Adrenal gland (tissue), 12 donors: ENCODE results near the gene XYLT2. TPM values are rescaled to one million over a fixed set of nuclear protein-coding genes. Genes with fewer than 3 reads are reported as not detected.
"Not testable (repeated sequence)": the region's sequence is repeated elsewhere in the genome, so short reads cannot be mapped to it uniquely, and the experiment has no call there.

ENCODE experiments used
- DNase-seq, 7 donors: peaks; one replicate each; pipeline ENCODE4 v3.0.0-alpha.2; 2019 to 2020
- H3K27ac ChIP-seq, 5 donors: fragments of 200-600 bp; sonication (generic) in 4 of 5; 1 replicate in 3 of 5; 2 replicates in 2 of 5; pipeline versions ENCODE4 v1.5.1 to v1.8.0; 2016 to 2020; ENCODE audit warnings: mild to moderate bottlenecking in 1 of 5
- H3K27me3 ChIP-seq: fragments of 200-600 bp; 2 replicates; pipeline ENCODE4 v1.8.0; 2021
- H3K36me3 ChIP-seq, 2 donors: fragments of 200-600 bp; replicated peaks in 1 of 2; 1 replicate in 1 of 2; 2 replicates in 1 of 2; pipeline versions ENCODE4 v1.5.1 to v1.8.0; 2018 to 2022
- H3K4me1 ChIP-seq, 2 donors: fragments of 200-600 bp; replicated peaks in 1 of 2; 1 replicate in 1 of 2; 2 replicates in 1 of 2; pipeline versions ENCODE4 v1.5.1 to v1.8.0; 2018 to 2021
- H3K4me3 ChIP-seq, 4 donors: fragments of 200-600 bp; sonication (generic) in 3 of 4; one replicate each; pipeline ENCODE4 v1.5.1; 2016 to 2018
- H3K9me3 ChIP-seq, 3 donors: fragments of 200-600 bp; sonication (generic) in 1 of 3; replicated peaks in 1 of 3; 1 replicate in 2 of 3; 2 replicates in 1 of 3; pipeline versions ENCODE4 v1.5.1 to v1.8.0; 2016 to 2021
- CTCF ChIP-seq, 6 experiments: fragments of 450-650 bp in 4 of 6; fragments of 200-600 bp in 2 of 6; sonication (generic) in 1 of 6; IDR thresholded peaks; 1 replicate in 5 of 6; 2 replicates in 1 of 6; pipeline versions ENCODE4 v1.5.1 to v1.8.0; 2016 to 2021; ENCODE audit warnings: antibody characterized with exemption in 6 of 6, mild to moderate bottlenecking in 2 of 6, moderate library complexity in 1 of 6
- POLR2A ChIP-seq, 2 donors: fragments of 450-650 bp; IDR thresholded peaks; one replicate each; pipeline ENCODE4 v1.6.1; 2017; ENCODE audit warnings: antibody characterized with exemption in 2 of 2, mild to moderate bottlenecking in 2 of 2, moderate library complexity in 1 of 2
- WGBS, 4 donors: extraction: QIAGEN DNeasy Blood & Tissue Kit in 2 of 4; methylation state at CpG; one replicate each; pipeline versions ENCODE4 v1.1.5 to v1.1.7; 2013 to 2017; 5-methylcytosine and 5-hydroxymethylcytosine counted together
- intact Hi-C, 2 donors: fragments of 100-400 bp; cut with DNase I; formaldehyde crosslinking; loops; one replicate each; pipeline versions ENCODE4 v1.14.1 to v1.15.0; 2022 to 2023
- polyA plus RNA-seq, 3 donors: library from polyadenylated mRNA; stranded (reverse); fragments of 200-250 nt in 2 of 3; fragments of 350-450 nt in 1 of 3; fragmentation: Illumina TruSeq in 1 of 3; extraction: RNeasy Lipid Tissue Mini Kit (QIAGEN cat#74804) in 1 of 3; gene quantifications; one replicate each; pipeline ENCODE4 v1.2.3, GENCODE V29; 2013 to 2014
- total RNA-seq, 9 donors: library from RNA; depleted of rRNA in 4 of 9; stranded (reverse); fragments of >200 nt in 4 of 9; fragments of 120-200 nt in 1 of 9; fragmentation: NEBNext Ultra II Directional in 1 of 9; extraction: Animal tissue kit (Norgen Biotek cat#: 25700) in 1 of 9; gene quantifications; one replicate each; pipeline versions ENCODE4 v1.1.0 to v1.2.4, GENCODE V29; 2013 to 2023
- donor health status: healthy with polysubstance abuse.
- donor health status: Bipolar disorder and iron deficiency.
- donor health status: DM: yes; HTN: yes; CAD: no.
- donor health status: DM: no; HTN: no; CAD: no.
- donor health status: DM: no; HTN: no; CAD: no.
- donor health status: DM: yes; HTN: yes; CAD: no.

XYLT2 gene
- total and polyA plus RNA-seq, 12 donors: 4.6 to 40.3 (median 29.1) TPM

- Histone ChIP-seq H3K4me3 (no peak overlapping the region), H3K27me3 (no peaks in the 10 kb centered on the region), H3K4me1 (peaks cover 0 to 10% of the 10 kb centered on the region in 2 donors), H3K27ac (peak overlapping the region in 2 of 5 donors; percentile 53 to 75), H3K9me3 (no peaks in the 10 kb centered on the region), H3K36me3 (no peaks in the 10 kb centered on the region)
- intact Hi-C loops: no loop called here
- no peak for TF ChIP-seq POLR2A (IDR thresholded peaks at IDR 0.05)
- TF ChIP-seq CTCF (IDR thresholded peaks at IDR 0.05): no peak
- peak; percentile 64 to 90 (median 78) for DNase-seq
- WGBS, 4 donors: 61 to 71% (median 64%) methylated on average over 4 of the region's 4 CpGs
Measured at GRCh38 chr17:50331085-50331791, 14.7 kb upstream of the XYLT2 start.

- DNase-seq: peak in 6 of 7 donors; percentile 60 to 78 (median 72)
- TF ChIP-seq CTCF (IDR thresholded peaks at IDR 0.05) (no peak), POLR2A (IDR thresholded peaks at IDR 0.05) (no peak)
- no peaks in the 10 kb centered on the region for H3K27me3 ChIP-seq
- no peaks in the 10 kb centered on the region for H3K36me3 ChIP-seq
- no peak overlapping the region for H3K4me3 ChIP-seq
- 27 to 38% (median 31%) methylated on average over 6 of the region's 6 CpGs for WGBS, 4 donors
- intact Hi-C loops: no loop called here
- peaks cover 0 to 10% of the 10 kb centered on the region in 2 donors for H3K4me1 ChIP-seq
- no peaks in the 10 kb centered on the region for H3K9me3 ChIP-seq
- peak overlapping the region in 2 of 5 donors; percentile 37 to 75 for H3K27ac ChIP-seq
Measured at GRCh38 chr17:50332196-50332595, 13.7 kb upstream of the XYLT2 start.

- H3K36me3 ChIP-seq, H3K9me3 ChIP-seq, H3K27ac ChIP-seq, H3K4me3 ChIP-seq, intact Hi-C loops, H3K27me3 ChIP-seq: not testable (repeated sequence)
- WGBS, 4 donors: 58 to 73% (median 65%) methylated on average over 13 to 14 of the region's 14 CpGs
- peak in 1 of 7 donors; percentile 37 for DNase-seq
- peaks cover 0 to 10% of the 10 kb centered on the region in 2 donors for H3K4me1 ChIP-seq
Measured at GRCh38 chr17:50333291-50334057, 12.5 kb upstream of the XYLT2 start.

GRCh38 chr17:50337956-50338355 is 8.0 kb upstream of the XYLT2 start:
- H3K27me3 ChIP-seq: no peaks in the 10 kb centered on the region
- no peak overlapping the region for H3K4me3 ChIP-seq
- H3K9me3 ChIP-seq: no peaks in the 10 kb centered on the region
- no peaks in the 10 kb centered on the region for H3K4me1 ChIP-seq
- intact Hi-C loops: no loop called here
- no peak overlapping the region for H3K27ac ChIP-seq
- no peaks in the 10 kb centered on the region for H3K36me3 ChIP-seq
- WGBS, 4 donors: 77 to 97% (median 88%) methylated on average over 2 of the region's 2 CpGs
- TF ChIP-seq CTCF (IDR thresholded peaks at IDR 0.05): no peak
- no peak for TF ChIP-seq POLR2A (IDR thresholded peaks at IDR 0.05)
- peak in 1 of 7 donors; percentile 6 for DNase-seq
